Left ventricle myocardium inferior (tissue), 1 donor: ENCODE measurements around the gene TBC1D20. TPM values are rescaled to one million over a fixed set of nuclear protein-coding genes. Genes with fewer than 3 reads are reported as not detected.

Experiments
- DNase-seq: peaks from one replicate; pipeline ENCODE4 v3.0.0-alpha.2; 2020
- H3K27ac ChIP-seq: fragments of 200-600 bp; replicated peaks from 2 replicates; pipeline ENCODE4 v1.8.0; 2021
- H3K27me3 ChIP-seq: fragments of 200-600 bp; 2 replicates; pipeline ENCODE4 v1.8.0; 2021; ENCODE audit warnings: low read depth
- H3K36me3 ChIP-seq: fragments of 200-600 bp; 2 replicates; pipeline ENCODE4 v1.8.0; 2021
- H3K4me1 ChIP-seq: fragments of 200-600 bp; 2 replicates; pipeline ENCODE4 v1.8.0; 2021
- H3K4me3 ChIP-seq: fragments of 200-600 bp; 2 replicates; pipeline ENCODE4 v1.8.0; 2021; ENCODE audit warnings: mild to moderate bottlenecking, moderate library complexity
- H3K9me3 ChIP-seq: fragments of 200-600 bp; replicated peaks from 2 replicates; pipeline ENCODE4 v1.8.0; 2021
- intact Hi-C: fragments of 100-400 bp; cut with micrococcal nuclease; formaldehyde crosslinking; loops from one replicate; pipeline ENCODE4 v1.11.0; 2022
- total RNA-seq: library from RNA; stranded (reverse); fragmentation: NEBNext Ultra II Directional; extraction: Animal tissue kit (Norgen Biotek cat#: 25700); gene quantifications from one replicate; pipeline ENCODE4 v1.2.1, GENCODE V29; 2021
- TF ChIP-seq, protein P1 (sequence below): fragments of 200-600 bp; IDR thresholded peaks from 2 replicates; pipeline ENCODE4 v1.8.0; 2021; ENCODE audit warnings: antibody characterized with exemption, mild to moderate bottlenecking, borderline replicate concordance
- donor health status: DM: no; HTN: yes; CAD: no; lungs with severe emphysema.

TBC1D20 gene
- total RNA-seq, 1 donor from 2014 or later: 23.0 TPM

DNA sequence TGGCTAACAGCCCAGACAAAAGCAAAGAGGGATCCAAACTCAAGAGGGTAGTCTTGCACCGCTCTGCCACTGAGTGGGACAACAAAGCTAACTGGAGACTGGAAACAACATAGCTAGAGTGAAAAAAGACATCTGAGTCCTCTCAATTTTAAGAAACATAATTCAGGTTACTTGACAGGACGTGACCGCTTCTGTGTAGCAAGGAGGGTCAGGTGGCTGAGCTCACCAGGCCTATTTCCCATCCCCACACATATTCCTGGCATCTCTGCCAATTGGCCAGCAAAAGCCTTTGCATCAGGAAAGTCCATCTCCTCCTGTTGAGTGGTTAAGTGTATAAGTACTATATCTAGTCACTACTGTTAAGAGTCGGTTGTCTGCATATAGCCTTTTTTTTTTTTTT lies 25.3 kb upstream of the TBC1D20 start:
- Histone ChIP-seq H3K4me1 (peaks cover 16% of the 10 kb centered on the region), H3K27me3 (no peaks in the 10 kb centered on the region), H3K27ac (no peak overlapping the region), H3K9me3 (no peaks in the 10 kb centered on the region), H3K36me3 (peaks cover 92% of the 10 kb centered on the region), H3K4me3 (no peak overlapping the region)
- TF ChIP-seq, protein P1, sequence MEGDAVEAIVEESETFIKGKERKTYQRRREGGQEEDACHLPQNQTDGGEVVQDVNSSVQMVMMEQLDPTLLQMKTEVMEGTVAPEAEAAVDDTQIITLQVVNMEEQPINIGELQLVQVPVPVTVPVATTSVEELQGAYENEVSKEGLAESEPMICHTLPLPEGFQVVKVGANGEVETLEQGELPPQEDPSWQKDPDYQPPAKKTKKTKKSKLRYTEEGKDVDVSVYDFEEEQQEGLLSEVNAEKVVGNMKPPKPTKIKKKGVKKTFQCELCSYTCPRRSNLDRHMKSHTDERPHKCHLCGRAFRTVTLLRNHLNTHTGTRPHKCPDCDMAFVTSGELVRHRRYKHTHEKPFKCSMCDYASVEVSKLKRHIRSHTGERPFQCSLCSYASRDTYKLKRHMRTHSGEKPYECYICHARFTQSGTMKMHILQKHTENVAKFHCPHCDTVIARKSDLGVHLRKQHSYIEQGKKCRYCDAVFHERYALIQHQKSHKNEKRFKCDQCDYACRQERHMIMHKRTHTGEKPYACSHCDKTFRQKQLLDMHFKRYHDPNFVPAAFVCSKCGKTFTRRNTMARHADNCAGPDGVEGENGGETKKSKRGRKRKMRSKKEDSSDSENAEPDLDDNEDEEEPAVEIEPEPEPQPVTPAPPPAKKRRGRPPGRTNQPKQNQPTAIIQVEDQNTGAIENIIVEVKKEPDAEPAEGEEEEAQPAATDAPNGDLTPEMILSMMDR: no peak
- no peak for DNase-seq
- intact Hi-C loops: no loop called here

DNA sequence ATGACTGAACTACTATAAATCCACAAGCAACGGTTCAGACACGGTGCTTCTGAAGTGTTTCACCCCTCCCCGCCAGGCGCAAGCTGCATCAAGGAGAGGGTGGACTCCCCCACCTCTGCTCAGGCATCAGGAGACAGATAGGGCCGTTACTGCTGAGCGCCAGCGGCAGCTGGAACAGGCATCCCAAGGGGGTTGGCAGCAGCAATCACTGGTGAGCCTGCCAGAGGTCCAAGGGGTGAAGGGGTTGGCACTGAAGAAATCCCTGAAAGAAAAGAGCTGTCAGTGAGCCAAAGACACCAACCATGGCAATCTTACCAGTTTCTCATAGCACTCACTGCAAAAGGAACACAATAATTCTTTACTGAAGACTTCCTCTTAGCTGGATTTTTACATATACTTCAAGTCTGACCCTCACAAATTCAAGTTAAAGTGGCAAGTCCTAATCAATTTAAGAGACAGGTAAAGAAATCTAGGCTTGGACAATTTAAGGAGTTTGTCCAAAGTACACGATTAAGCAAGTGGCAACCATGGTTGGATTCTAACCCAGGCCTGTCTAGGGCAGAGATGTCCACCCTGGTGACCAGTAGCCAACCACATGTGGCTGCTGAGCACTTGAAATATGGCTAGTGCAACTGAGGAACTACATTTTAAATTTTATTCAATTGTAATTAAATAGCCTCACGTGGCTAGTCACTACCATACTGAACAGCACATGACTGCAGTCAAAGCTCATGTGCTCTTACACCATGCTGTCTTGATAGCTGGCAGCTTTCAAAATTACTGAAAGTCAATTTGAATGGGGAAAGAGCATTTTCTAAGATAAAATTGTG lies 21.7 kb upstream of the TBC1D20 start:
- no peaks in the 10 kb centered on the region for H3K9me3 ChIP-seq
- peak overlapping the region; percentile 36 for H3K27ac ChIP-seq
- no peak overlapping the region for H3K4me3 ChIP-seq
- no peaks in the 10 kb centered on the region for H3K27me3 ChIP-seq
- TF ChIP-seq, protein P1: no peak
- intact Hi-C loops: no loop called here
- H3K36me3 ChIP-seq: peaks cover 75% of the 10 kb centered on the region
- peaks cover 13% of the 10 kb centered on the region for H3K4me1 ChIP-seq
- peak; percentile 60 for DNase-seq

DNA sequence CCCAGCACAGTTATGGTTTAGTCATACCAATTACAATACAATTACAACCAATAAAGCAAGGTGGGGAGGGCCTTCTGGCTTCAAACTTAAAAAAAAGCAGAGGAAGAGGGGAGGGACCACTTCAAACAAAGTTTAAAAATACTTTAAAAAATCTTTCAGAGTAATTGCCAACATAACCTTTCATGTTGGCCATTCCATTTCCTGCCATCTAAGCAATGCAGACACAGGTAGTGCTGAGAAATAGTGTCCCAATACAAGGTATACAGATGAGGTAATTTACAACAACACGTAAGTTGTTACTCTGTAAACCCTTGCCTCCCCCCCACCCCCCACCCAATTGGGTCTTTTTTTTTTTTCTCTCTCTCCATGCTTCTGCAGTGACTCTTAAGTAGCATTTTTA lies 18.8 kb upstream of the TBC1D20 start:
- Histone ChIP-seq H3K27ac (no peak overlapping the region), H3K36me3 (peaks cover 54% of the 10 kb centered on the region), H3K27me3 (no peaks in the 10 kb centered on the region), H3K4me3 (no peak overlapping the region), H3K4me1 (peaks cover 18% of the 10 kb centered on the region), H3K9me3 (no peaks in the 10 kb centered on the region)
- intact Hi-C loops: no loop called here
- TF ChIP-seq, protein P1: no peak
- DNase-seq: no peak

DNA sequence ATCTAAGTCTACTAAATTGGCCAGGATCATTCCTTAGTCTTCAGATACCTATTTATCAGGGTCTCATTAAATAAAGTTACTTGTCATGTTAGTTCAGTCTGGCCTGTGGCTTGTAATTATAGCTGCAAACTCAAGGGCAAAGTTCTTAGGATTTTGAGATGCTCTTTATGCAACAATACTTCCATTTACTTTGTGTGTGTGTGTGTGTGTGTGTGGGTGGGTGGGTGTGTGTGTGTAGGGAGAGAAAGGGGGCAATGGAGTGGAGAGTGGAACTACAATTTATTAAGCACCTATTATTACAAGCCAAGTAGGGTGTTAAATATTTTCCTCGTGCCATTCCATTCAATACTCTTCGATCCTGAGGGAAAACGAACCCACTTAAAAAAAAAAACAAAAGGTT lies 17.7 kb upstream of the TBC1D20 start:
- peaks cover 43% of the 10 kb centered on the region for H3K36me3 ChIP-seq
- peaks cover 18% of the 10 kb centered on the region for H3K4me1 ChIP-seq
- H3K27ac ChIP-seq: no peak overlapping the region
- intact Hi-C loops: no loop called here
- H3K9me3 ChIP-seq: no peaks in the 10 kb centered on the region
- H3K27me3 ChIP-seq: no peaks in the 10 kb centered on the region
- DNase-seq: no peak
- TF ChIP-seq, protein P1: no peak
- H3K4me3 ChIP-seq: no peak overlapping the region

DNA sequence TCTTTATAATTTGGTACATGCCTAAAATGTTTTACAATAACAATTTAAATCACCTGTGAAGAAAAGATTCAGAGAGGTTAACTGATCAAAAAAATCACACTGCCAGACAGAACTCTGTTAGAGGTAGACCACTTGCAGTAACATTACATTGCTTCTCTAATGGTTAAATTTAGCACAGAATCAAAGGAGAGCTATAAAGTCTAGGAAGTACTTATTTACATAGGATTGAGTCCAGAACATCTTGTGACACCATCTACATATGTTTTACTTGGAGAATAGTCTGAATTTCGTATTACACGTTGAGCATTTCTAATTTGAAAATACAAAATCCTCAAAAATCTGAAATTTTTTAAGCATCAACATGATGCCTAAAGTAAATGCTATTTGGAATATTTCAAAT lies 17.2 kb upstream of the TBC1D20 start:
- H3K27me3 ChIP-seq: no peaks in the 10 kb centered on the region
- TF ChIP-seq, protein P1: no peak
- H3K9me3 ChIP-seq: no peaks in the 10 kb centered on the region
- no peak for DNase-seq
- intact Hi-C loops: loop anchor here (5.0 kb wide), 1 partner anchor 122 kb away; no protein-coding TSS in a partner anchor
- no peak overlapping the region for H3K27ac ChIP-seq
- peaks cover 42% of the 10 kb centered on the region for H3K36me3 ChIP-seq
- peaks cover 18% of the 10 kb centered on the region for H3K4me1 ChIP-seq
- H3K4me3 ChIP-seq: no peak overlapping the region
